Left ventricle myocardium inferior (tissue), 1 donor: Measurements from ENCODE around the gene GPR151. TPM values are rescaled to one million over a fixed set of nuclear protein-coding genes. Genes with fewer than 3 reads are reported as not detected.

Experiments
- DNase-seq: peaks from one replicate; pipeline ENCODE4 v3.0.0-alpha.2; 2020
- H3K27ac ChIP-seq: fragments of 200-600 bp; replicated peaks from 2 replicates; pipeline ENCODE4 v1.8.0; 2021
- H3K27me3 ChIP-seq: fragments of 200-600 bp; 2 replicates; pipeline ENCODE4 v1.8.0; 2021; ENCODE audit warnings: low read depth
- H3K36me3 ChIP-seq: fragments of 200-600 bp; 2 replicates; pipeline ENCODE4 v1.8.0; 2021
- H3K4me1 ChIP-seq: fragments of 200-600 bp; 2 replicates; pipeline ENCODE4 v1.8.0; 2021
- H3K4me3 ChIP-seq: fragments of 200-600 bp; 2 replicates; pipeline ENCODE4 v1.8.0; 2021; ENCODE audit warnings: mild to moderate bottlenecking, moderate library complexity
- H3K9me3 ChIP-seq: fragments of 200-600 bp; replicated peaks from 2 replicates; pipeline ENCODE4 v1.8.0; 2021
- intact Hi-C: fragments of 100-400 bp; cut with micrococcal nuclease; formaldehyde crosslinking; loops from one replicate; pipeline ENCODE4 v1.11.0; 2022
- total RNA-seq: library from RNA; stranded (reverse); fragmentation: NEBNext Ultra II Directional; extraction: Animal tissue kit (Norgen Biotek cat#: 25700); gene quantifications from one replicate; pipeline ENCODE4 v1.2.1, GENCODE V29; 2021
- TF ChIP-seq, protein P1 (sequence below): fragments of 200-600 bp; IDR thresholded peaks from 2 replicates; pipeline ENCODE4 v1.8.0; 2021; ENCODE audit warnings: antibody characterized with exemption, mild to moderate bottlenecking, borderline replicate concordance
- donor health status: DM: no; HTN: yes; CAD: no; lungs with severe emphysema.

Gene GPR151
- total RNA-seq, 1 donor from 2014 or later, result not detected

DNA sequence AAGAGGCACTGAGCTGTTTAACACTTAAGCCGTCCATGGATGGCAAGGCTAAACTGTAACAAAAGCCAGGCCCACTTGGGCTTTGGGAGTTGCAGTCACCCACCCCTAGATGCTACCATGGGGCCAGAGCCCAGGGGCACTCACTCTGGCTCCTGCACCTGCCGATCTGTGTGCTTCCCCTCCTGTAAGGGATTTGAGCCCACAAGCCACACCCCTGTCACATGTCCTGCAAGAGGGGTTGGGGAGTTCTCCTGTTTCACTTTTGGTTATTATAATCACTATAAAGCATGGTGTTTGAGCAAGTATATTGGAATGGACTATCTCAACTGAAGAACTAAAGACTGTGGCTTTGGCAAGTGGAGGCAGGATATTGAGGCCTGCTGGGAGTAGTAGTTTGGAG is 14.0 kb upstream of the GPR151 start:
- H3K36me3 ChIP-seq, result no peaks in the 10 kb centered on the region
- intact Hi-C loops, result no loop called here
- DNase-seq, result no peak
- H3K9me3 ChIP-seq, result no peaks in the 10 kb centered on the region
- TF ChIP-seq, protein P1, sequence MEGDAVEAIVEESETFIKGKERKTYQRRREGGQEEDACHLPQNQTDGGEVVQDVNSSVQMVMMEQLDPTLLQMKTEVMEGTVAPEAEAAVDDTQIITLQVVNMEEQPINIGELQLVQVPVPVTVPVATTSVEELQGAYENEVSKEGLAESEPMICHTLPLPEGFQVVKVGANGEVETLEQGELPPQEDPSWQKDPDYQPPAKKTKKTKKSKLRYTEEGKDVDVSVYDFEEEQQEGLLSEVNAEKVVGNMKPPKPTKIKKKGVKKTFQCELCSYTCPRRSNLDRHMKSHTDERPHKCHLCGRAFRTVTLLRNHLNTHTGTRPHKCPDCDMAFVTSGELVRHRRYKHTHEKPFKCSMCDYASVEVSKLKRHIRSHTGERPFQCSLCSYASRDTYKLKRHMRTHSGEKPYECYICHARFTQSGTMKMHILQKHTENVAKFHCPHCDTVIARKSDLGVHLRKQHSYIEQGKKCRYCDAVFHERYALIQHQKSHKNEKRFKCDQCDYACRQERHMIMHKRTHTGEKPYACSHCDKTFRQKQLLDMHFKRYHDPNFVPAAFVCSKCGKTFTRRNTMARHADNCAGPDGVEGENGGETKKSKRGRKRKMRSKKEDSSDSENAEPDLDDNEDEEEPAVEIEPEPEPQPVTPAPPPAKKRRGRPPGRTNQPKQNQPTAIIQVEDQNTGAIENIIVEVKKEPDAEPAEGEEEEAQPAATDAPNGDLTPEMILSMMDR, result no peak
- H3K27ac ChIP-seq, result no peak overlapping the region
- H3K27me3 ChIP-seq, result peaks cover 15% of the 10 kb centered on the region
- no peak overlapping the region for H3K4me3 ChIP-seq
- H3K4me1 ChIP-seq, result no peaks in the 10 kb centered on the region

DNA sequence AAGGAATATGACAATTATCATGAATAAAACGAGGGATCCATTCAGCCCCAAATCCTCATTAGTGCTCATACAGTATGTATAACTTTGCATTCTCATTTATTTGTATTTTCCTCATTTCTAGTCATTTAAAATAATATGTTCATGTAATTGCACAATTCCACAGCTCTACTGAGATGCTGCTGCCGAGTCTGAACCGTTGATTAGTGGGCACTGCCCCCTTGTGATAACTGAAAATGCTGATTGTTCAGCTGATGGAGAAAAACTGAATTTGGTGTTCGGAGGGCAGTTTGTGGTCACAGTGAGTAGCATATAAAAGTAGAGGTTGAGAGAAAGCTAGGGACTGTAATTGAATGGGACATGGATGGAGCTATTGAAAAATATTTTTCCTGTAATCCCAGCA is 12.2 kb upstream of the GPR151 start:
- H3K9me3 ChIP-seq, result no peaks in the 10 kb centered on the region
- DNase-seq, result no peak
- intact Hi-C loops, result no loop called here
- H3K4me1 ChIP-seq, result no peaks in the 10 kb centered on the region
- H3K36me3 ChIP-seq, result no peaks in the 10 kb centered on the region
- H3K27ac ChIP-seq, result no peak overlapping the region
- H3K4me3 ChIP-seq, result no peak overlapping the region
- TF ChIP-seq, protein P1, result no peak
- H3K27me3 ChIP-seq, result peaks cover 23% of the 10 kb centered on the region

DNA sequence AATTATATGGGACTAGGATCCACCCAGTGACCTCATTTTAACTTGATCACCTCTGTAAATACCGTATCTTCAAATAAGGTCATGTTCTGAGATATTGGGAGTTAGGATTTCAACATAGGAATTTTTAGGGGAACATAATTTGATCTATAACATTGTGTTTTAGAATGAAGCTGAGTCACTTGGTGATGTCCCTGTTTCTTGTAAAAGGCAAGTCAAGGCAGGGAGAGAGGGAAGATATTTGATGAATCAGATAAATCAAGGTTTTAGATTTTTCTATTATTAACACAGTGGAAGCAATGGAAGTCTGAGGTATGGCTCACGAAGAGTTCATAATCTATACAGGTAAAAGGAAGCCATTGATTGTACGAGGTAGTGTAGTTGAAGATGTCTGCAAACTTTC is 11.8 kb upstream of the GPR151 start:
- Histone ChIP-seq H3K27me3 (peaks cover 24% of the 10 kb centered on the region), H3K36me3 (no peaks in the 10 kb centered on the region), H3K4me3 (no peak overlapping the region), H3K4me1 (no peaks in the 10 kb centered on the region), H3K9me3 (no peaks in the 10 kb centered on the region), H3K27ac (no peak overlapping the region)
- intact Hi-C loops, result no loop called here
- TF ChIP-seq, protein P1, result no peak
- DNase-seq, result no peak

DNA sequence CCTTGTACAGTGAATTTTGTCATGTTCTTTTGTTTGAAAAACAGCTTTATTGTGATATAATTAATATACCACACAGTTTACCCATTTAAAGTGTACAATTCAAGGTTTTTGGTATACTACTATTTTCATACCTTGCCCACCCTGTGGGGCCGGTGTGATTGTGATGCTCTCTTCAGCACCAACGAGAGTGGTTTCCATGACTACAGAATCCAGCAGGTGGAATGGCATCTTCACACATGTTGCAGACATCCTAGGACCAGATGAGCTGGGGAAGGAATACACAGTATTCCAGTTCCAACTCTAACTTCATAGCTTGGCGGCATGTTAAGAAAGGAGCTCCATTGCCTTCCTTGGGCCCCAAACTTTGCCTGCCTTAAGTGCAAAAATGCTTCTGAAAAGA is 7.7 kb upstream of the GPR151 start:
- Histone ChIP-seq H3K9me3 (no peaks in the 10 kb centered on the region), H3K4me1 (no peaks in the 10 kb centered on the region), H3K4me3 (no peak overlapping the region), H3K27ac (no peak overlapping the region), H3K36me3 (no peaks in the 10 kb centered on the region), H3K27me3 (peaks cover 43% of the 10 kb centered on the region)
- intact Hi-C loops, result no loop called here
- TF ChIP-seq, protein P1, result no peak
- no peak for DNase-seq

DNA sequence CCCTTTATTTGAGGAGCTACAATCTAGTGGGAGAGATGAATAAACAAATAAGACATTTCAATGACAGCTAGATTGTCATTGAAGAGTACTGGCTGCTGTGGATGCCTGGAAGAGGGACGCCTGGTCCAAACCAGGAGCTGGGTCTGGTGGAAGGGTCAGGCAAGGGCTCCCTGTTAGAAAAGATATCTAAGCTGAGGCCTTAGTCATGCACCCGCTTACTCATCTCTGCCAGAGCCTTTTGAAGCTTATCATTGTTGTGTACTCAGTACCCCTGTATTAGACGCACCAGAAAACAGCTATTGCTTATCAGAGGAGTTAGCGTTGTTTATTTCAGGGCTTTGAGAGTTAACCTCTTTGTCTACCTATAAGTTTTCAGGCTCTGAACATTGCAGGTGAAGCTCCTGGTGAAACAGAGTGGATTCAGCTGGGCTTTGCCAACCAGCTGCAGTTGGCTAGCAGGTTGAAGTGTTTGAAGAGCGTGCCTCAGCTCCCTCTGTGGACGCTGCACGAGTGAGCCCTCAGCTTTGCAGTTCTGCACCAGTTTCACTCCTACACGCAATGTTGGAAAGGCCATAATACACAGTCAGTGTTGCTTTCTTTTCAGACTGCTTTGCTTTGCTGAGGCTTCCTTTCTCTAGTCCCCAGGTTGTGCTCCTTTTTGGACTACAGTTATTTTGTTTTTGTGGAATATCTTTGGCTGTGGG is 5.6 kb upstream of the GPR151 start:
- Histone ChIP-seq H3K4me1 (no peaks in the 10 kb centered on the region), H3K36me3 (no peaks in the 10 kb centered on the region), H3K4me3 (no peak overlapping the region), H3K27ac (no peak overlapping the region), H3K27me3 (peaks cover 33% of the 10 kb centered on the region), H3K9me3 (no peaks in the 10 kb centered on the region)
- no peak for DNase-seq
- TF ChIP-seq, protein P1, result no peak
- intact Hi-C loops, result no loop called here

DNA sequence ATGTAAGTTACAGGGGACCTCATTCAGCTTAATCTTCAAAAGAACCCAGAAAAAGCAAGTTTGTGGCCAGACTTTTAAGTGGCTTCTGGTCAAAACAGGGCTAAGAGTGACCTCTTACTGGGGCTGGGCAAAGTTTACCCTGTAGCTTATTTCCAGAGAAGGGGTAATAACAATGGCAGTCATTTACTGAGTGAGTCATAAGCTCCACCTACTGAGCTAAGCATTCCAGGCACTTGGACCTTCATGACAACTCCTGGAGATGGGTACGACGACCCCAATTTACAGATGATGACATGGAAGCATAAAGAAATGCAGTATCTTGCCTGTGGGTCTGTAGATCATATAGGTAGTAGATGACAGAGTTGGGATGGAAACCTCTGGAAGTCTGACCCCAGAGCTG is 4.7 kb upstream of the GPR151 start:
- no peak for DNase-seq
- intact Hi-C loops, result no loop called here
- peaks cover 31% of the 10 kb centered on the region for H3K27me3 ChIP-seq

More for the DNA sequence above, 4.7 kb upstream of the GPR151 start:
- TF ChIP-seq, protein P1, result no peak
- Histone ChIP-seq H3K27ac (no peak overlapping the region), H3K4me1 (no peaks in the 10 kb centered on the region), H3K4me3 (no peak overlapping the region), H3K9me3 (no peaks in the 10 kb centered on the region), H3K36me3 (no peaks in the 10 kb centered on the region)
